HFFc6 (cell line): ENCODE data around the gene NMNAT3. TPM values are rescaled to one million over a fixed set of nuclear protein-coding genes. Genes with fewer than 3 reads are reported as not detected.
"Not testable (repeated sequence)": the region's sequence is repeated elsewhere in the genome, so short reads cannot be mapped to it uniquely, and the experiment has no call there.

Experiments
- DNase-seq: peaks from one replicate; pipeline ENCODE4 v3.0.0-alpha.2; 2018
- H3K27ac Mint-ChIP-seq: 2 replicates; pipeline ENCODE4 v1.8.0; 2020; ENCODE audit warnings: mild to moderate bottlenecking, mixed read lengths
- H3K27me3 Mint-ChIP-seq: 2 replicates; pipeline ENCODE4 v1.8.0; 2021; ENCODE audit warnings: mild to moderate bottlenecking, moderate library complexity, mixed read lengths; ENCODE audit not compliant: insufficient read depth
- H3K36me3 Mint-ChIP-seq: 2 replicates; pipeline ENCODE4 v1.8.0; 2021; ENCODE audit warnings: low read depth, mixed read lengths
- H3K4me1 Mint-ChIP-seq: 2 replicates; pipeline ENCODE4 v1.8.0; 2020; ENCODE audit warnings: low read depth, mixed read lengths
- H3K4me3 Mint-ChIP-seq: 2 replicates; pipeline ENCODE4 v1.8.0; 2020; ENCODE audit warnings: mild to moderate bottlenecking, moderate library complexity, mixed read lengths
- H3K9me3 Mint-ChIP-seq: 2 replicates; pipeline ENCODE4 v1.8.0; 2020; ENCODE audit warnings: mild to moderate bottlenecking, mixed read lengths
- CTCF ChIP-seq: fragments of 200-600 bp; sonication (generic); IDR thresholded peaks from 2 replicates; pipeline ENCODE4 v1.5.0; 2021; ENCODE audit warnings: antibody characterized with exemption, mild to moderate bottlenecking
- total RNA-seq, 6 experiments: library from RNA; stranded (reverse); fragmentation: NEBNext Ultra II Directional; extraction: Animal tissue kit (Norgen Biotek cat#: 25700); gene quantifications; 2 replicates in 1 of 6; 3 replicates in 5 of 6; pipeline ENCODE4 v1.2.3, GENCODE V29; 2021

Gene NMNAT3
- total RNA-seq, 6 experiments from 2014 or later = 0.02 to 0.05 (median 0.03) TPM; not detected in 2

GRCh38 chr3:139602003-139602402 is 75.8 kb downstream of the NMNAT3 start:
- Mint-ChIP-seq H3K9me3 (peaks cover 50% of the 10 kb centered on the region), H3K27me3 (no peaks in the 10 kb centered on the region), H3K4me3 (no peak overlapping the region), H3K4me1 (no peaks in the 10 kb centered on the region), H3K27ac (no peak overlapping the region), H3K36me3 (no peaks in the 10 kb centered on the region)
- no peak for DNase-seq
- TF ChIP-seq CTCF = no peak

DNA sequence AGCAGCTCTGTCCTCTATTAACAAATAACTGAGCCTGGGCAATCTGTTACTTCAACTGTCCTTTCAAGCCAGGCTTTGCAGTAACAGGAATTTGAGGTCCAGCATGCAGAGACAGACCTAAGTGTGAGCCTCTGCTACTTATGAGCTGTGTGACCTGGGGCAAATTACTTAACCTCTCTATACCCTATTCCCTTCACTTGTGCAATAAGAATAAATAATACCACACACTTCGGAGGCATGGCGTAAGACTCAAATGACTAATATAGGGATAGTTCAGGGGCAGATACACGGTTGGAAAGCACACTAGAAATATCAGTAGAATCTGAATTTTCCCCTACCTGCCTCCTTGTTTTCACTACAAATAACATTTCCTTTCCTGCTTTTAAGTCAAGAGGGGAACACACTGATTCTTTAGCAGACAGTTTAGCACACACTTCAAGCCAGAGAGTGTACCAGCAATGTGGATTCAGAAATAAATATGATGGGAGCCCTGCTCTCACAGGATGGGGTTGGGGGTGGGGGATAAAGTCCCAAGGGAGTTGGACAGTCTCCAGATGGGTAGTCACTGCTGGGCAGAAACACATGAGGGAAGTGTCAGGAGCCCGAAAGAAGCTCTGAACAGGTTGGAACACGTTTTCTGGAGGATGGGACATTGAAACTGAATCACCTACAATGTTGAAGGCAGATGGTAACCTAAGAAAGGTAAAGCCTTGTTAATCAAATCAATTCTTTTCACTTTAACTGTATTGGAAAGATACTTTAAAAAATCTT is 76.4 kb downstream of the NMNAT3 start:
- Mint-ChIP-seq H3K36me3 (no peaks in the 10 kb centered on the region), H3K27me3 (no peaks in the 10 kb centered on the region), H3K4me3 (no peak overlapping the region), H3K4me1 (no peaks in the 10 kb centered on the region), H3K9me3 (peaks cover 52% of the 10 kb centered on the region), H3K27ac (no peak overlapping the region)
- DNase-seq = no peak
- TF ChIP-seq CTCF = no peak

- H3K27ac Mint-ChIP-seq = no peak overlapping the region
- H3K4me1 Mint-ChIP-seq = no peaks in the 10 kb centered on the region
- no peak for DNase-seq
- H3K9me3 Mint-ChIP-seq = peaks cover 42% of the 10 kb centered on the region
- TF ChIP-seq CTCF = no peak
- no peaks in the 10 kb centered on the region for H3K36me3 Mint-ChIP-seq
- H3K4me3 Mint-ChIP-seq = no peak overlapping the region
- no peaks in the 10 kb centered on the region for H3K27me3 Mint-ChIP-seq
Observed at GRCh38 chr3:139597947-139598346, 79.8 kb downstream of the NMNAT3 start.

- H3K27ac Mint-ChIP-seq, H3K4me3 Mint-ChIP-seq, H3K27me3 Mint-ChIP-seq, H3K4me1 Mint-ChIP-seq, DNase-seq, H3K36me3 Mint-ChIP-seq: not testable (repeated sequence)
- peaks cover 39% of the 10 kb centered on the region for H3K9me3 Mint-ChIP-seq
Observed at GRCh38 chr3:139591186-139591585, 86.6 kb downstream of the NMNAT3 start.

GRCh38 chr3:139588450-139588849 is 89.3 kb downstream of the NMNAT3 start:
- TF ChIP-seq CTCF = no peak
- no peak for DNase-seq

GRCh38 chr3:139587797-139588196 is 90.0 kb downstream of the NMNAT3 start:
- no peak for DNase-seq
- no peaks in the 10 kb centered on the region; the same call in 1 of the 2 replicates for H3K36me3 Mint-ChIP-seq
- H3K27ac Mint-ChIP-seq = no peak overlapping the region
- H3K9me3 Mint-ChIP-seq = peaks cover 46% of the 10 kb centered on the region
- no peaks in the 10 kb centered on the region for H3K27me3 Mint-ChIP-seq
- no peak for TF ChIP-seq CTCF
- no peaks in the 10 kb centered on the region for H3K4me1 Mint-ChIP-seq
- no peak overlapping the region for H3K4me3 Mint-ChIP-seq

More at GRCh38 chr3:139588450-139588849, 89.3 kb downstream of the NMNAT3 start:
- H3K36me3 Mint-ChIP-seq = no peaks in the 10 kb centered on the region; the same call in 1 of the 2 replicates
- no peaks in the 10 kb centered on the region for H3K4me1 Mint-ChIP-seq
- no peak overlapping the region for H3K27ac Mint-ChIP-seq
- peaks cover 46% of the 10 kb centered on the region for H3K9me3 Mint-ChIP-seq
- H3K4me3 Mint-ChIP-seq = no peak overlapping the region
- no peaks in the 10 kb centered on the region for H3K27me3 Mint-ChIP-seq
